Measurements from ENCODE around the gene HPCAL1.

DNA sequence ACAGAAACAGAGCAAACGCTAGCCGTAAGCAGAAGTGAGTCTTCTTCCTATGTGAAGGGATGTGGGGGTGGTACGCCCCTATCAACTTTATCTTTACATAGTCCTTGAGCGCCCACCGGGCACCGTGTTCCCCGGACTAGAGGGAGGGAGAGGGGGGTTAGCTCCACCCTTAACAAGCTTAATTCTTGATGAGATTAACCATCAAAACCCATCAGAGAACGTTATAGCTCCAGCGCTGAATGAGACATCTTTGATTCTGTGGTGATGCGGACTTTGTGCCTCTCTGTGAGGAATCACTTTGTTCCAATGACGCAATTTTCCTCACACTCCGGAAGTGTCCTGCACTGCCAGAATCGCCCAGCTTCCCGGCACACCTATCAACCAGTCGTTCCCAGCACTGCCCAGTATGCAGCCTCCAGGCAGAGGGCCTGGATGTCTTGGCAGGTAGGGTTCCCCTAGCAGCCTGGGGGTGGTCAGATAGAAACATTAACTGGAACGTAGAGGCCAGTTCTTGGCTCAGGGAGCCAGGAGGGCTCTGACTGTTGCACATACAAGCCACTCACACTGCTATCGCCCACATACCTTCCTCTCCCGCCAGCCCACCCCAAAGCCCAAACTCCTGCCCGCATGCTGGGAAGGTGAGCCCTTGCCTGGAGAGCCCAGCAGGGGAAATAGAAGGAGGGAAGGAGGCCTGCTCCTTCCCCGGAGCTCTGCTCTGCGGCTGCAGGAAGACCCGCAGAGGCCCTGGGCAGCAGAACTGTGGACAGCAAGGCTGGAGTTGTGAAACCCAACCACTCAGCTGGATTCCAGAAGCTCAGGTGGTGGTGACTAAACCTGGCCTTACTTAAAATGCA is 147.4 kb downstream of the HPCAL1 start:
- TF ChIP-seq CTCF (IDR thresholded peaks at IDR 0.05; ENCODE audit: insufficient read depth, low read depth, low read length) (no peak), EZH2 (IDR thresholded peaks at IDR 0.05; ENCODE audit: insufficient read depth, low read length) (no peak)
